MM.1S (cell line): ENCODE results near the gene ZNF3.

ENCODE experiments used
- EZH2phosphoT487 ChIP-seq: fragments of 300-600 bp; sonication (generic); IDR thresholded peaks from 2 replicates; pipeline ENCODE4 v1.6.1; 2018; ENCODE audit warnings: antibody characterized with exemption, low read length
- TF ChIP-seq, protein P1 (sequence below): fragments of 300-600 bp; sonication (generic); IDR thresholded peaks from 2 replicates; pipeline ENCODE4 v1.5.1; 2016; ENCODE audit warnings: antibody characterized with exemption, low read length, mixed read lengths

DNA sequence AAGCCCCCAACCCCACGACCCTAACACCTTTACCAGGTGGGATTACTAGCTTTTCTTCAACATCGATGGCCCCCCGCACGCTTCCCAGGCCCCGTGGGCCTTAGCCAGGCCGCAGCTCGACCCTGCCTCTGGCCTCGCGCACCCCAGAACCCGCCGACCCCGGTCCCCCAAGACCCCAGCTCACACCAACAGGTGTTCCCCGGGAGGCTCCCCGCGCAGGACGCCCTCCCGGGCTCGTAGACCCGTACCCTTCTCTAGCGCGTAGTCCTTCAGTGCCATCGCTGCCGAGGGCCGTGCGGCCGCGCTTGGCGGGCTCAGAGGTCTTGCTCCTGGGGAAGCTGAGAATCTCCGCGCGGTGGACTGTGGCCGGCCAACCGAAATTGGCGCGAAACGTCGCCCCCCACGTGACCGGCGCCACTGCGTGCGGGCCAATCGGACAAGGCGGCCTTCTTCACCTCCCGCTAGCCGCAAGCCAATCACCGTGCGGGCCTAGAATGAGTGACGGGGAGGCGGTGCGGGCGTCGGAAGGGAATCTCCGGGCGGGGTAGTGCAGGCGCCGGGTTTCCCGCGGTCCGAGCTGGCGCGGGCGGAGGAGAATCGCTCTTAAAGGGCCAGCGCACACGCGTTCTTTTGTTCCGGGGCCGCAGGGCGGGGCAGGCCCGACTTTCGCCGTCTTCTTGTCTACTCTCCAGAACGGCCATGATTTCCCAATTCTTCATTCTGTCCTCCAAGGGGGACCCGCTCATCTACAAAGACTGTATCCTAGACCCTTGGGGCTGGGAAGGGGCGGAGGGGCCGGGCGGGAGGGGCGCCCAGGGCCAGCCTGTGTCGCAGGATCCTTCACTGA lies 19.7 kb upstream of the ZNF3 start, which contains the start of the genes AP4M1 and MCM7:
- TF ChIP-seq, protein P1, sequence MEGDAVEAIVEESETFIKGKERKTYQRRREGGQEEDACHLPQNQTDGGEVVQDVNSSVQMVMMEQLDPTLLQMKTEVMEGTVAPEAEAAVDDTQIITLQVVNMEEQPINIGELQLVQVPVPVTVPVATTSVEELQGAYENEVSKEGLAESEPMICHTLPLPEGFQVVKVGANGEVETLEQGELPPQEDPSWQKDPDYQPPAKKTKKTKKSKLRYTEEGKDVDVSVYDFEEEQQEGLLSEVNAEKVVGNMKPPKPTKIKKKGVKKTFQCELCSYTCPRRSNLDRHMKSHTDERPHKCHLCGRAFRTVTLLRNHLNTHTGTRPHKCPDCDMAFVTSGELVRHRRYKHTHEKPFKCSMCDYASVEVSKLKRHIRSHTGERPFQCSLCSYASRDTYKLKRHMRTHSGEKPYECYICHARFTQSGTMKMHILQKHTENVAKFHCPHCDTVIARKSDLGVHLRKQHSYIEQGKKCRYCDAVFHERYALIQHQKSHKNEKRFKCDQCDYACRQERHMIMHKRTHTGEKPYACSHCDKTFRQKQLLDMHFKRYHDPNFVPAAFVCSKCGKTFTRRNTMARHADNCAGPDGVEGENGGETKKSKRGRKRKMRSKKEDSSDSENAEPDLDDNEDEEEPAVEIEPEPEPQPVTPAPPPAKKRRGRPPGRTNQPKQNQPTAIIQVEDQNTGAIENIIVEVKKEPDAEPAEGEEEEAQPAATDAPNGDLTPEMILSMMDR, result no peak
- no peak for TF ChIP-seq EZH2phosphoT487
